22Rv1 (cell line): ENCODE results near the gene UTS2R.
A peak's percentile ranks its signal among the peaks of the same experiment; 100 is the strongest.

ENCODE experiments used
- CTCF ChIP-seq: fragments of 450-650 bp; IDR thresholded peaks from 2 replicates; pipeline ENCODE4 v1.5.1; 2017; ENCODE audit warnings: mild to moderate bottlenecking
- ZFX ChIP-seq: fragments of 450-650 bp; IDR thresholded peaks from 2 replicates; pipeline ENCODE4 v1.6.1; 2017; ENCODE audit warnings: antibody characterized with exemption, borderline replicate concordance

- TF ChIP-seq CTCF, result peak; percentile 84
- no peak for TF ChIP-seq ZFX
Observed at GRCh38 chr17:82424001-82424862, 52.7 kb downstream of the UTS2R start.
